Transverse colon (tissue), 4 donors: ENCODE data around the gene KIF1A. TPM values are rescaled to one million over a fixed set of nuclear protein-coding genes. Genes with fewer than 3 reads are reported as not detected.

ENCODE experiments used
- DNase-seq: peaks from one replicate; pipeline ENCODE4 v3.0.0-alpha.2; 2019
- H3K27ac ChIP-seq, 4 donors: fragments of 200-600 bp; sonication (generic); 2 replicates each; pipeline ENCODE4 v1.5.1; 2016 to 2018; ENCODE audit warnings: inconsistent platforms in 4 of 4
- H3K27me3 ChIP-seq: fragments of 200-600 bp; sonication (generic); 2 replicates; pipeline ENCODE4 v1.5.1; 2017; ENCODE audit warnings: inconsistent platforms
- H3K36me3 ChIP-seq, 4 donors: fragments of 200-600 bp; sonication (generic); 2 replicates each; pipeline ENCODE4 v1.5.1; 2017 to 2019; ENCODE audit warnings: inconsistent platforms in 4 of 4
- H3K4me1 ChIP-seq, 4 donors: fragments of 200-600 bp; sonication (generic); 2 replicates each; pipeline ENCODE4 v1.5.1; 2017 to 2020; ENCODE audit warnings: inconsistent platforms in 4 of 4
- H3K4me3 ChIP-seq, 4 donors: fragments of 200-600 bp; sonication (generic); 1 replicate in 1 of 4; 2 replicates in 3 of 4; pipeline versions ENCODE4 v1.5.1 to v1.6.1; 2017 to 2019; ENCODE audit warnings: inconsistent platforms in 4 of 4
- H3K9me3 ChIP-seq, 2 donors: fragments of 200-600 bp; sonication (generic); 2 replicates each; pipeline ENCODE4 v1.5.1; 2017 to 2019; ENCODE audit warnings: inconsistent platforms in 2 of 2
- CTCF ChIP-seq, 5 experiments: fragments of 200-600 bp in 3 of 5; fragments of 450-650 bp in 2 of 5; sonication (generic) in 3 of 5; IDR thresholded peaks; 1 replicate in 2 of 5; 2 replicates in 3 of 5; pipeline ENCODE4 v1.5.1; 2016 to 2017; ENCODE audit warnings: antibody characterized with exemption in 5 of 5, inconsistent platforms in 3 of 5, mild to moderate bottlenecking in 2 of 5, moderate library complexity in 1 of 5
- EP300 ChIP-seq: sonication (generic); formaldehyde crosslinking; IDR thresholded peaks from one replicate; pipeline ENCODE4 v1.6.1; 2017; ENCODE audit warnings: antibody characterized with exemption, low read depth
- POLR2A ChIP-seq: fragments of 450-650 bp; IDR thresholded peaks from one replicate; pipeline ENCODE4 v1.6.1; 2016; ENCODE audit warnings: antibody characterized with exemption, mild to moderate bottlenecking, moderate library complexity
- POLR2AphosphoS5 ChIP-seq, 3 donors: sonication (generic); formaldehyde crosslinking; IDR thresholded peaks; one replicate each; pipeline ENCODE4 v1.6.1; 2016; ENCODE audit warnings: antibody characterized with exemption in 3 of 3
- WGBS, 2 donors: methylation state at CpG; one replicate each; pipeline ENCODE4 v1.1.5; 2018; ENCODE audit warnings: low coverage in 1 of 2; 5-methylcytosine and 5-hydroxymethylcytosine counted together
- in situ Hi-C, 4 donors: fragments of 200-750 bp; cut with MboI; loops; one replicate each; pipeline versions ENCODE4 v1.15.0 to v1.15.1; 2017; ENCODE audit warnings: low sequenced_read_pairs in 3 of 4, low pct_ligation_motif_present in 1 of 4, low pct_unique_long_range_greater_than_20kb in 1 of 4
- intact Hi-C: fragments of 100-400 bp; cut with DNase I; formaldehyde crosslinking; loops from one replicate; pipeline ENCODE4 v1.15.1; 2023; ENCODE audit warnings: low total_unique reads
- total RNA-seq, 4 donors: library from RNA; depleted of rRNA; stranded (reverse); fragments of >200 nt; gene quantifications; one replicate each; pipeline ENCODE4 v1.1.0, GENCODE V29; 2016

Gene KIF1A
- total RNA-seq, 4 donors from 2014 or later, result 0.40 to 3.4 (median 2.9) TPM

GRCh38 chr2:240769096-240769495 is 50.9 kb downstream of the KIF1A start:
- no peaks in the 10 kb centered on the region for H3K9me3 ChIP-seq
- H3K27ac ChIP-seq, result no peak overlapping the region
- in situ Hi-C loops (no loop called here), intact Hi-C loops (no loop called here)
- no peak overlapping the region for H3K4me3 ChIP-seq
- no peaks in the 10 kb centered on the region for H3K27me3 ChIP-seq
- TF ChIP-seq EP300 (no peak), POLR2AphosphoS5 (IDR thresholded peaks at IDR 0.05) (no peak), CTCF (IDR thresholded peaks at IDR 0.05) (no peak)
- WGBS, 2 donors, result 86% methylated on average over 7 of the region's 7 CpGs; no CpG with 5 or more reads in 1 of the 2 donors
- H3K4me1 ChIP-seq, result no peaks in the 10 kb centered on the region
- no peak for DNase-seq
- no peaks in the 10 kb centered on the region for H3K36me3 ChIP-seq

- H3K27ac ChIP-seq, result no peak overlapping the region
- no peaks in the 10 kb centered on the region for H3K36me3 ChIP-seq
- no peak for DNase-seq
- H3K27me3 ChIP-seq, result no peaks in the 10 kb centered on the region
- WGBS, 2 donors, result 90% methylated on average over 7 of the region's 7 CpGs; no CpG with 5 or more reads in 1 of the 2 donors
- no peaks in the 10 kb centered on the region for H3K9me3 ChIP-seq
- intact Hi-C loops, result no loop called here
- no peaks in the 10 kb centered on the region for H3K4me1 ChIP-seq
- TF ChIP-seq CTCF (IDR thresholded peaks at IDR 0.05) (no peak), POLR2AphosphoS5 (IDR thresholded peaks at IDR 0.05) (no peak), POLR2A (no peak), EP300 (no peak)
- in situ Hi-C loops, result no loop called here
- H3K4me3 ChIP-seq, result no peak overlapping the region
Measured at GRCh38 chr2:240768216-240768615, 51.8 kb downstream of the KIF1A start.

GRCh38 chr2:240767341-240767740 is 52.7 kb downstream of the KIF1A start:
- WGBS, 2 donors, result 100% methylated on average over 3 of the region's 5 CpGs; no CpG with 5 or more reads in 1 of the 2 donors

GRCh38 chr2:240766072-240766471 is 53.9 kb downstream of the KIF1A start:
- 84% methylated on average over 7 of the region's 7 CpGs; no CpG with 5 or more reads in 1 of the 2 donors for WGBS, 2 donors
- Histone ChIP-seq H3K27me3 (no peaks in the 10 kb centered on the region), H3K4me3 (no peak overlapping the region), H3K27ac (no peak overlapping the region), H3K4me1 (no peaks in the 10 kb centered on the region), H3K9me3 (no peaks in the 10 kb centered on the region), H3K36me3 (no peaks in the 10 kb centered on the region)
- DNase-seq, result no peak
- in situ Hi-C loops (no loop called here), intact Hi-C loops (no loop called here)
- TF ChIP-seq POLR2A, result no peak

More at GRCh38 chr2:240767341-240767740, 52.7 kb downstream of the KIF1A start:
- no peak for DNase-seq
- Histone ChIP-seq H3K4me3 (no peak overlapping the region), H3K36me3 (no peaks in the 10 kb centered on the region), H3K27me3 (no peaks in the 10 kb centered on the region), H3K9me3 (no peaks in the 10 kb centered on the region), H3K27ac (no peak overlapping the region), H3K4me1 (no peaks in the 10 kb centered on the region)
- TF ChIP-seq CTCF (IDR thresholded peaks at IDR 0.05), result no peak
- TF ChIP-seq POLR2A, result no peak
- no peak for TF ChIP-seq EP300
- no peak for TF ChIP-seq POLR2AphosphoS5 (IDR thresholded peaks at IDR 0.05)
- intact Hi-C loops (no loop called here), in situ Hi-C loops (no loop called here)

- no peak for DNase-seq
- in situ Hi-C loops (no loop called here), intact Hi-C loops (no loop called here)
- Histone ChIP-seq H3K27me3 (no peaks in the 10 kb centered on the region), H3K4me1 (no peaks in the 10 kb centered on the region), H3K36me3 (no peaks in the 10 kb centered on the region), H3K27ac (no peak overlapping the region), H3K4me3 (no peak overlapping the region), H3K9me3 (no peaks in the 10 kb centered on the region)
- WGBS, 2 donors, result 20 to 71% methylated on average over 1 to 7 of the region's 7 CpGs
- TF ChIP-seq EP300, result no peak
- no peak for TF ChIP-seq POLR2A
- no peak for TF ChIP-seq POLR2AphosphoS5 (IDR thresholded peaks at IDR 0.05)
- TF ChIP-seq CTCF (IDR thresholded peaks at IDR 0.05), result no peak
Measured at GRCh38 chr2:240765007-240765406, 55.0 kb downstream of the KIF1A start.
